Gastroesophageal sphincter (tissue), 4 donors: ENCODE measurements around the gene CGN. TPM values are rescaled to one million over a fixed set of nuclear protein-coding genes. Genes with fewer than 3 reads are reported as not detected.

ENCODE experiments used
- ATAC-seq: fragments of 150-250 bp; one replicate; pipeline ENCODE4 v1.9.1; 2016; ENCODE audit warnings: mild to moderate bottlenecking, moderate library complexity
- H3K27ac ChIP-seq, 4 donors: fragments of 200-600 bp; sonication (generic) in 3 of 4; 1 replicate in 3 of 4; 2 replicates in 1 of 4; pipeline ENCODE4 v1.5.1; 2016 to 2019
- H3K27me3 ChIP-seq: fragments of 200-600 bp; sonication (generic); one replicate; pipeline ENCODE4 v1.5.1; 2019
- H3K36me3 ChIP-seq, 2 donors: fragments of 200-600 bp; sonication (generic); one replicate each; pipeline ENCODE4 v1.5.1; 2019; ENCODE audit warnings: control low read depth in 1 of 2
- H3K4me1 ChIP-seq, 3 donors: fragments of 200-600 bp; sonication (generic); 1 replicate in 2 of 3; 2 replicates in 1 of 3; pipeline ENCODE4 v1.5.1; 2016 to 2019; ENCODE audit warnings: control low read depth in 2 of 3
- H3K4me3 ChIP-seq, 2 donors: fragments of 200-600 bp; sonication (generic); one replicate each; pipeline ENCODE4 v1.5.1; 2019; ENCODE audit warnings: mild to moderate bottlenecking in 1 of 2, moderate library complexity in 1 of 2
- H3K9me3 ChIP-seq, 3 donors: fragments of 200-600 bp; sonication (generic); one replicate each; pipeline ENCODE4 v1.5.1; 2017 to 2019; ENCODE audit warnings: control low read depth in 2 of 3
- EP300 ChIP-seq: sonication (generic); formaldehyde crosslinking; IDR thresholded peaks from one replicate; pipeline ENCODE4 v1.6.1; 2017; ENCODE audit warnings: antibody characterized with exemption, mild to moderate bottlenecking
- POLR2A ChIP-seq, 2 donors: fragments of 450-650 bp; IDR thresholded peaks; one replicate each; pipeline ENCODE4 v1.6.1; 2017; ENCODE audit warnings: antibody characterized with exemption in 2 of 2, mild to moderate bottlenecking in 2 of 2, moderate library complexity in 1 of 2
- POLR2AphosphoS5 ChIP-seq: sonication (generic); formaldehyde crosslinking; IDR thresholded peaks from one replicate; pipeline ENCODE4 v1.6.1; 2017; ENCODE audit warnings: antibody characterized with exemption
- whole genome bisulfite sequencing, 2 donors: methylation state at CpG; one replicate each; pipeline ENCODE4 v1.1.5; 2018; ENCODE audit warnings: low coverage in 1 of 2; 5-methylcytosine and 5-hydroxymethylcytosine counted together
- total RNA-seq, 4 donors: library from RNA; depleted of rRNA; stranded (reverse); fragments of >200 nt; gene quantifications; one replicate each; pipeline ENCODE4 v1.1.0, GENCODE V29; 2016
- TF ChIP-seq, protein P1 (sequence below), 4 experiments: fragments of 200-600 bp in 2 of 4; fragments of 450-650 bp in 2 of 4; sonication (generic) in 1 of 4; IDR thresholded peaks; one replicate each; pipeline ENCODE4 v1.5.1; 2017 to 2019; ENCODE audit warnings: antibody characterized with exemption in 4 of 4, mild to moderate bottlenecking in 2 of 4, moderate library complexity in 2 of 4

Gene CGN
- total RNA-seq, 4 donors from 2014 or later, result 0.13 to 2.2 (median 0.29) TPM

DNA sequence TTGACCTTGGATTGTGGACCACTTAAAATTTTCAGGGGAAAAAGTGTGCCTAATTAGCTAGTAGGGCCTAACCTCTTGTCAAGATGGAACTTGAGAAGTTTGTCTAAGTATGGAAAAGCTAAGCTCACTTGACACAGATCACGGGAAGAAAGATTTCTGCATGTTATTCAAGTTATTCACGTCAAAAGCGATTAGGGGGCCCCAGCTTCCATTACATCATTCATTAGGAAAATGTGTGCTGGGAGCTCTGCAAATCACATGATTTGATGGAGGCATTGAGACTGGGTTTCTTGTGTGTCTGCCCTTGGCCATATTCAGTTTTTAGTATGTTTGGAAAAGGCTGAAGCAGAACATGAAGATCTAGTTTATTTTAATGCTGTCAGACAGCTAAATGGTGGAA lies 36.4 kb upstream of the CGN start:
- Histone ChIP-seq H3K4me3 (no peak overlapping the region), H3K36me3 (no peaks in the 10 kb centered on the region), H3K27me3 (no peaks in the 10 kb centered on the region), H3K9me3 (no peaks in the 10 kb centered on the region), H3K27ac (no peak overlapping the region), H3K4me1 (peaks cover 0 to 16% (median 0%) of the 10 kb centered on the region in 3 donors)
- WGBS, 2 donors, result 50 to 82% methylated on average over 3 of the region's 3 CpGs
- ATAC-seq, result no peak
- TF ChIP-seq POLR2A (IDR thresholded peaks at IDR 0.05) (no peak), POLR2AphosphoS5 (no peak)

DNA sequence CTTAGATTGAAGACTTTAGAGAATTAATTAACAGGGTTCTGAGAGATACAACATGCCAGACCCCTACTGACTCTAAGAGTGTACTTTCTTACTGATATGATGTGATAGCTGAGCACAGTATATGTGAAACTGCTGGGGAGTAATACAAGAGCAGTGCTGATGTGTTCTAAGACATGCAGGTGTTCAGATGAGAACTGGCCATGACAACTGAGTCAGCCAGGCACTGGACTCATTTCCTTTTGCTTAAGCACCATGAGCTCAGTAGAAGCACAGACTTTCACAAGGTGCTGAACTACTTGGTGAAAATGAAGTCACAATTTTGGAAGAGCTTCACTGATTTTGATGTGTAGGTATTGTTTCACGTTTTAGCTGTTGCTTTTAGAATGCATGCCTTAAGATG lies 36.0 kb upstream of the CGN start:
- no peaks in the 10 kb centered on the region for H3K36me3 ChIP-seq
- no peaks in the 10 kb centered on the region for H3K9me3 ChIP-seq
- H3K27me3 ChIP-seq, result no peaks in the 10 kb centered on the region
- no peak for ATAC-seq
- 75 to 92% methylated on average over 1 of the region's 1 CpG for WGBS, 2 donors
- H3K27ac ChIP-seq, result no peak overlapping the region
- peaks cover 0 to 16% (median 0%) of the 10 kb centered on the region in 3 donors for H3K4me1 ChIP-seq
- H3K4me3 ChIP-seq, result no peak overlapping the region
- TF ChIP-seq EP300, result no peak
- no peak for TF ChIP-seq POLR2AphosphoS5
- TF ChIP-seq POLR2A (IDR thresholded peaks at IDR 0.05), result no peak
- TF ChIP-seq, protein P1, sequence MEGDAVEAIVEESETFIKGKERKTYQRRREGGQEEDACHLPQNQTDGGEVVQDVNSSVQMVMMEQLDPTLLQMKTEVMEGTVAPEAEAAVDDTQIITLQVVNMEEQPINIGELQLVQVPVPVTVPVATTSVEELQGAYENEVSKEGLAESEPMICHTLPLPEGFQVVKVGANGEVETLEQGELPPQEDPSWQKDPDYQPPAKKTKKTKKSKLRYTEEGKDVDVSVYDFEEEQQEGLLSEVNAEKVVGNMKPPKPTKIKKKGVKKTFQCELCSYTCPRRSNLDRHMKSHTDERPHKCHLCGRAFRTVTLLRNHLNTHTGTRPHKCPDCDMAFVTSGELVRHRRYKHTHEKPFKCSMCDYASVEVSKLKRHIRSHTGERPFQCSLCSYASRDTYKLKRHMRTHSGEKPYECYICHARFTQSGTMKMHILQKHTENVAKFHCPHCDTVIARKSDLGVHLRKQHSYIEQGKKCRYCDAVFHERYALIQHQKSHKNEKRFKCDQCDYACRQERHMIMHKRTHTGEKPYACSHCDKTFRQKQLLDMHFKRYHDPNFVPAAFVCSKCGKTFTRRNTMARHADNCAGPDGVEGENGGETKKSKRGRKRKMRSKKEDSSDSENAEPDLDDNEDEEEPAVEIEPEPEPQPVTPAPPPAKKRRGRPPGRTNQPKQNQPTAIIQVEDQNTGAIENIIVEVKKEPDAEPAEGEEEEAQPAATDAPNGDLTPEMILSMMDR (IDR thresholded peaks at IDR 0.05), result no peak

- H3K9me3 ChIP-seq, result no peaks in the 10 kb centered on the region
- no peak overlapping the region for H3K27ac ChIP-seq
- WGBS, 2 donors, result 79 to 83% methylated on average over 6 of the region's 6 CpGs
- ATAC-seq, result no peak
- H3K4me1 ChIP-seq, result peaks cover 0 to 16% (median 0%) of the 10 kb centered on the region in 3 donors
- no peaks in the 10 kb centered on the region for H3K36me3 ChIP-seq
- no peaks in the 10 kb centered on the region for H3K27me3 ChIP-seq
- H3K4me3 ChIP-seq, result no peak overlapping the region
- TF ChIP-seq POLR2A (IDR thresholded peaks at IDR 0.05), result no peak
- TF ChIP-seq, protein P1 (IDR thresholded peaks at IDR 0.05), result no peak
- TF ChIP-seq EP300, result no peak
- TF ChIP-seq POLR2AphosphoS5, result no peak
These were observed 35.1 kb upstream of the CGN start for GRCh38 chr1:151476083-151476482.

- Histone ChIP-seq H3K9me3 (peaks cover 0 to 2% (median 0%) of the 10 kb centered on the region in 3 donors), H3K4me3 (no peak overlapping the region), H3K36me3 (no peaks in the 10 kb centered on the region), H3K4me1 (peaks cover 0 to 16% (median 0%) of the 10 kb centered on the region in 3 donors), H3K27me3 (no peaks in the 10 kb centered on the region), H3K27ac (no peak overlapping the region)
- TF ChIP-seq, protein P1 (IDR thresholded peaks at IDR 0.05), result no peak
- TF ChIP-seq POLR2AphosphoS5 (no peak), POLR2A (IDR thresholded peaks at IDR 0.05) (no peak), EP300 (no peak)
- no peak for ATAC-seq
- 85 to 89% methylated on average over 3 of the region's 3 CpGs for WGBS, 2 donors
These were observed 34.1 kb upstream of the CGN start for GRCh38 chr1:151477066-151477465.

DNA sequence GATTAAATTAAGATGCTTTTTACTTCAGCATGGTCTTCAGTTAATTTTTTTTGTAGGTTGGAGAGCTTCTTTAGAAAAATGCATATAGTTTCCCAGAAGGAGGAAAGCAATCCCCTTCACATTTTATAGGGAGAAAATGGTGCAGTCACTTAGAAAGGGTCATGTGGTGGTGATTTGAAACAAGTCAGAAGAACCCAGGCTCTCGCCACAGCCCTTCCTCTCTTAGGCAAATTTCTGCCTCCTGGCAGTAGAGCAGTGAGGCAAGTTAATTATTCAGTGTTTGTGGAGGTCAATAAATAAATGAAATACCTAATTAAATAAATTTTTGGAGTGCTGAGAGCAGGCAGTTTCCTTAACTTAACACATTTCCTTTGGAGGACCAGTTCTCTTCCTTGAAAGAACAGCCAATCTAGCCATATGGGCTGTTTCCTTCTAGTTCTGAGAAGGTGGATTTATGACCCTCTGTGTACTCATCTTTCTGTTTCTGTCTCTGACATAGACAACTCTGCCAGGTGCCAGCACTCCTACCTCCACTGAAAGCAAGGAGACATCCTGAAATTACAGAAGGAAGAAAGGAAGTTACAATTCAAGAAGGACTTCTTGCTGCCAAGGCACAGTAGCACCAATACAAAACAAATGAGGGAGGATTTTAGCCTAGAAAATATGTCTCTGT lies 32.9 kb upstream of the CGN start:
- Histone ChIP-seq H3K27me3 (no peaks in the 10 kb centered on the region), H3K4me1 (peaks cover 0 to 8% (median 0%) of the 10 kb centered on the region in 3 donors), H3K4me3 (no peak overlapping the region), H3K36me3 (no peaks in the 10 kb centered on the region), H3K9me3 (peaks cover 0 to 8% (median 0%) of the 10 kb centered on the region in 3 donors), H3K27ac (no peak overlapping the region)
- TF ChIP-seq POLR2AphosphoS5 (no peak), EP300 (no peak), POLR2A (IDR thresholded peaks at IDR 0.05) (no peak)
- TF ChIP-seq, protein P1 (IDR thresholded peaks at IDR 0.05), result no peak
- WGBS, 2 donors, result 100% methylated on average over 1 of the region's 1 CpG
- ATAC-seq, result no peak
